ENCODE results near the gene NANP.

The NANP gene

GRCh38 chr20:25576783-25577530 lies 46.9 kb downstream of the NANP start:
- peak in 2 of 42 donors; percentile 6 to 18 for DNase-seq
- intact Hi-C loops (cut with DNase I) = no loop called here

- DNase-seq = no peak
- intact Hi-C loops (cut with DNase I) = no loop called here
These were observed 49.4 kb downstream of the NANP start for GRCh38 chr20:25574411-25574810.

- intact Hi-C loops (cut with DNase I) = no loop called here
- DNase-seq = peak in 1 of 42 donors; percentile 7
These were observed 50.2 kb downstream of the NANP start for GRCh38 chr20:25573288-25574251.

GRCh38 chr20:25571817-25572216 lies 52.0 kb downstream of the NANP start:
- peak in 1 of 42 donors; percentile 5 for DNase-seq
- intact Hi-C loops (cut with DNase I) = no loop called here

- intact Hi-C loops (cut with DNase I) = no loop called here
- DNase-seq = peak in 1 of 42 donors; percentile 3
These were observed 52.6 kb downstream of the NANP start for GRCh38 chr20:25571240-25571639.

- DNase-seq = peak in 1 of 42 donors; percentile 13
- intact Hi-C loops (cut with DNase I) = no loop called here
These were observed 53.7 kb downstream of the NANP start for GRCh38 chr20:25570148-25570530.

- DNase-seq = no peak
These were observed 56.5 kb downstream of the NANP start for GRCh38 chr20:25567286-25567685.

GRCh38 chr20:25566821-25567220 lies 57.0 kb downstream of the NANP start:
- DNase-seq = no peak
- intact Hi-C loops (cut with DNase I) = no loop called here

More at GRCh38 chr20:25567286-25567685, 56.5 kb downstream of the NANP start:
- intact Hi-C loops (cut with DNase I) = no loop called here

GRCh38 chr20:25565578-25566157 lies 58.1 kb downstream of the NANP start:
- intact Hi-C loops (cut with DNase I) = no loop called here
- DNase-seq = no peak

- intact Hi-C loops (cut with DNase I) = no loop called here
- no peak for DNase-seq
These were observed 59.9 kb downstream of the NANP start for GRCh38 chr20:25563876-25564275.

- intact Hi-C loops (cut with DNase I) = no loop called here
These were observed 60.5 kb downstream of the NANP start for GRCh38 chr20:25563362-25563761.

More at GRCh38 chr20:25563362-25563761, 60.5 kb downstream of the NANP start:
- no peak for DNase-seq

Measured in head of caudate nucleus (tissue), 42 donors.